HG03097 (cell line): ENCODE data around the gene WBP2NL.
"Not testable (repeated sequence)": the region's sequence is repeated elsewhere in the genome, so short reads cannot be mapped to it uniquely, and the experiment has no call there.

ENCODE experiments used
- ATAC-seq: cut with Tn5 transposase; IDR thresholded peaks from one replicate; pipeline ENCODE4 v1.9.1; 2021; ENCODE audit not compliant: unreplicated experiment, low FRiP score

WBP2NL gene

GRCh38 chr22:42070517-42071422 lies 72.2 kb downstream of the WBP2NL start, which contains the start of gene NAGA:
NAGA (minus strand) TSS chr22:42070812; CDS start chr22:42070297, 515 bp downstream.
- peak; percentile 88 for ATAC-seq

GRCh38 chr22:42071508-42071907 lies 72.9 kb downstream of the WBP2NL start:
- ATAC-seq, result not testable (repeated sequence)

GRCh38 chr22:42072606-42073330 lies 74.2 kb downstream of the WBP2NL start:
- ATAC-seq, result no peak

GRCh38 chr22:42073621-42074041 lies 75.0 kb downstream of the WBP2NL start:
- ATAC-seq, result no peak

GRCh38 chr22:42074132-42074811 lies 75.7 kb downstream of the WBP2NL start, which contains the start of gene PHETA2:
PHETA2 (plus strand) TSS chr22:42074248; CDS start chr22:42077294, 3,046 bp downstream.
- no peak for ATAC-seq

- ATAC-seq, result no peak
Observed at GRCh38 chr22:42074846-42075676, 76.5 kb downstream of the WBP2NL start.

- no peak for ATAC-seq
Observed at GRCh38 chr22:42076764-42077485, 78.3 kb downstream of the WBP2NL start.

GRCh38 chr22:42077486-42078125 lies 79.0 kb downstream of the WBP2NL start:
- no peak for ATAC-seq
